CD4-positive, alpha-beta T cell treated with Interleukin-4 for 1 hour (primary cell): ENCODE results near the gene GPAM.
"Not testable (repeated sequence)": the region's sequence is repeated elsewhere in the genome, so short reads cannot be mapped to it uniquely, and the experiment has no call there.

ENCODE experiments used
- DNase-seq, 2 donors: peaks; one replicate each; pipeline ENCODE4 v3.0.0-alpha.2; 2020 to 2022

The GPAM gene

GRCh38 chr10:112183329-112184051 is at the start of gene GPAM:
GPAM (minus strand) TSS chr10:112183765; CDS start chr10:112181784, 1,981 bp downstream.
- peak; percentile 94 to 96 for DNase-seq

GRCh38 chr10:112232670-112233069 is 49.1 kb upstream of the GPAM start:
- no peak for DNase-seq

GRCh38 chr10:112231602-112232400 is 48.2 kb upstream of the GPAM start:
- DNase-seq, result no peak

- no peak for DNase-seq
These were observed 46.9 kb upstream of the GPAM start for GRCh38 chr10:112230325-112230988.

GRCh38 chr10:112229901-112230300 is 46.3 kb upstream of the GPAM start:
- no peak for DNase-seq

GRCh38 chr10:112229096-112229495 is 45.5 kb upstream of the GPAM start:
- DNase-seq, result no peak

GRCh38 chr10:112228366-112229088 is 45.0 kb upstream of the GPAM start:
- DNase-seq, result not testable (repeated sequence)

- DNase-seq, result no peak
These were observed 43.9 kb upstream of the GPAM start for GRCh38 chr10:112227331-112227987.

- DNase-seq, result no peak
These were observed 43.1 kb upstream of the GPAM start for GRCh38 chr10:112226439-112227248.

GRCh38 chr10:112225771-112226438 is 42.3 kb upstream of the GPAM start:
- DNase-seq, result no peak

GRCh38 chr10:112224933-112225529 is 41.5 kb upstream of the GPAM start:
- no peak for DNase-seq

- DNase-seq, result no peak
These were observed 40.2 kb upstream of the GPAM start for GRCh38 chr10:112223725-112224124.

- no peak for DNase-seq
These were observed 39.2 kb upstream of the GPAM start for GRCh38 chr10:112222799-112223198.

GRCh38 chr10:112221545-112221944 is 38.0 kb upstream of the GPAM start:
- no peak for DNase-seq

GRCh38 chr10:112218960-112219359 is 35.4 kb upstream of the GPAM start:
- no peak for DNase-seq

GRCh38 chr10:112218036-112218390 is 34.4 kb upstream of the GPAM start:
- no peak for DNase-seq

GRCh38 chr10:112217386-112218035 is 33.9 kb upstream of the GPAM start:
- DNase-seq, result no peak

GRCh38 chr10:112216966-112217365 is 33.4 kb upstream of the GPAM start:
- DNase-seq, result no peak

- no peak for DNase-seq
These were observed 32.6 kb upstream of the GPAM start for GRCh38 chr10:112216151-112216550.

GRCh38 chr10:112215342-112215774 is 31.8 kb upstream of the GPAM start:
- no peak for DNase-seq
